Measurements from ENCODE around the gene PITPNC1. TPM values are rescaled to one million over a fixed set of nuclear protein-coding genes. Genes with fewer than 3 reads are reported as not detected.

The PITPNC1 gene
- total RNA-seq, 1 experiment from 2014 or later: 40.1 TPM

- no peak for DNase-seq (ENCODE audit: unreplicated experiment)
- Mint-ChIP-seq H3K4me3 (ENCODE audit: unreplicated experiment) (no peak overlapping the region), H3K4me1 (ENCODE audit: insufficient read depth, unreplicated experiment) (peaks cover 25% of the 10 kb centered on the region), H3K27ac (ENCODE audit: low read depth, unreplicated experiment) (no peak overlapping the region), H3K36me3 (ENCODE audit: insufficient read depth, unreplicated experiment) (no peaks in the 10 kb centered on the region), H3K27me3 (ENCODE audit: insufficient read depth, unreplicated experiment) (no peaks in the 10 kb centered on the region), H3K9me3 (ENCODE audit: unreplicated experiment) (no peaks in the 10 kb centered on the region)
- ChIA-PET CTCF (no interaction called here), POLR2A (interaction anchor here (1.0 kb wide), 1 partner anchor 14 kb away, joined by 3 read pairs; no protein-coding TSS in a partner anchor)
- no peak for TF ChIP-seq CTCF (IDR thresholded peaks at IDR 0.05; ENCODE audit: unreplicated experiment)
- no TSS peak for BruUV-seq (replicated peaks)
- intact Hi-C loops (cut with micrococcal nuclease): no loop called here
Measured at GRCh38 chr17:67435786-67436185, 58.7 kb downstream of the PITPNC1 start.

DNA sequence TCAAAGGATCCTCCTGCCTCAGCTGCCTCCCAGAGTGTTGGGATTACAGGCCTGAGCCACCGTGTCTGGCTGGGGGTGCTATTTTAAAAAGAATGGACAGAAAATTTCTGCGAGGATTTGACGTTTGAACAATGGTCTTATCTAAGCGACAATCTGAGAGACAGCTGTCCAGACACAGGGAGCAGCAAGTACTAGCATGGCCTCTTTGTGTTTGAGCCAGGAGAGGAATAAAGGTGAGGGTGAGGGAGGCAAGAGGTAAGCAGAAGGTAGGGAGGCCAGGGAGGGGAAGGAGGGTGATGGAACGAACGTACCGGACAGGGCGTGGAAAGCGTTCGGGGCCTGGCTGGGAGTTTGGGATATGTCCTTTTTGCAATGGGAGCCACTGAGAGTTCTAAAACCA, 59.2 kb downstream of the PITPNC1 start:
- Mint-ChIP-seq H3K27ac (ENCODE audit: low read depth, unreplicated experiment) (no peak overlapping the region), H3K4me3 (ENCODE audit: unreplicated experiment) (no peak overlapping the region), H3K9me3 (ENCODE audit: unreplicated experiment) (no peaks in the 10 kb centered on the region), H3K4me1 (ENCODE audit: insufficient read depth, unreplicated experiment) (peaks cover 26% of the 10 kb centered on the region), H3K36me3 (ENCODE audit: insufficient read depth, unreplicated experiment) (no peaks in the 10 kb centered on the region), H3K27me3 (ENCODE audit: insufficient read depth, unreplicated experiment) (no peaks in the 10 kb centered on the region)
- ChIA-PET CTCF (interaction anchor here (0.7 kb wide), 1 partner anchor 10 kb away, joined by 3 read pairs; no protein-coding TSS in a partner anchor), POLR2A (interaction anchor here (1.0 kb wide), 1 partner anchor 15 kb away, joined by 3 read pairs; no protein-coding TSS in a partner anchor)
- intact Hi-C loops (cut with micrococcal nuclease): no loop called here
- no peak for TF ChIP-seq CTCF (IDR thresholded peaks at IDR 0.05; ENCODE audit: unreplicated experiment)
- no peak for DNase-seq (ENCODE audit: unreplicated experiment)
- no TSS peak for BruUV-seq (replicated peaks)

DNA sequence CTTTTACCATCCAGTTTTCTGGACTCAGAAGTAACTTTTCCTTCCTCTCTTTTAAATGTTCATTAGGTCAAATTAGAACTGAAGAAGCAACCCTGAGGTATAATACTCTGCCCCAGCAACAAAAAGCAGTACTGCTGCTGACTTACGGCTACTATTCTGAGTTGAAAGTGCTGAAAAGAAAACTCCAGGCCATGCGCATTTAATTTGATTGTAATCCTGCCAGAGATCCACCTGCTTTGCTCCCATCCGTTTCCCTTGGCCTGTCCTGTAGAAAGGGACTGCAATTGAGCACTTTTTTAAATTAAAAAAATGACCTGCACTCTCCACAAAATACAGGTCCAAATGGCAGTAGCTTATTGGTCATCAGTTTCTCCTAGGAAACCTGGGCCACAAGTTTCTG, 61.6 kb downstream of the PITPNC1 start:
- BruUV-seq (replicated peaks): no TSS peak
- Mint-ChIP-seq H3K27me3 (ENCODE audit: insufficient read depth, unreplicated experiment) (no peaks in the 10 kb centered on the region), H3K4me1 (ENCODE audit: insufficient read depth, unreplicated experiment) (peaks cover 21% of the 10 kb centered on the region), H3K36me3 (ENCODE audit: insufficient read depth, unreplicated experiment) (no peaks in the 10 kb centered on the region), H3K4me3 (ENCODE audit: unreplicated experiment) (no peak overlapping the region), H3K9me3 (ENCODE audit: unreplicated experiment) (no peaks in the 10 kb centered on the region), H3K27ac (ENCODE audit: low read depth, unreplicated experiment) (no peak overlapping the region)
- CTCF ChIA-PET: interaction anchor here (0.9 kb wide), 1 partner anchor 51 kb away, joined by 3 read pairs; no protein-coding TSS in a partner anchor
- DNase-seq (ENCODE audit: unreplicated experiment): no peak
- POLR2A ChIA-PET: no interaction called here
- no peak for TF ChIP-seq CTCF (IDR thresholded peaks at IDR 0.05; ENCODE audit: unreplicated experiment)
- intact Hi-C loops (cut with micrococcal nuclease): no loop called here

GRCh38 chr17:67439269-67439668, 62.2 kb downstream of the PITPNC1 start:
- H3K9me3 Mint-ChIP-seq (ENCODE audit: unreplicated experiment): no peaks in the 10 kb centered on the region
- no TSS peak for BruUV-seq (replicated peaks)
- H3K4me3 Mint-ChIP-seq (ENCODE audit: unreplicated experiment): no peak overlapping the region
- H3K4me1 Mint-ChIP-seq (ENCODE audit: insufficient read depth, unreplicated experiment): peaks cover 19% of the 10 kb centered on the region
- no peak overlapping the region for H3K27ac Mint-ChIP-seq (ENCODE audit: low read depth, unreplicated experiment)
- ChIA-PET CTCF (no interaction called here), POLR2A (no interaction called here)
- H3K27me3 Mint-ChIP-seq (ENCODE audit: insufficient read depth, unreplicated experiment): no peaks in the 10 kb centered on the region
- intact Hi-C loops (cut with micrococcal nuclease): no loop called here
- no peak for DNase-seq (ENCODE audit: unreplicated experiment)
- H3K36me3 Mint-ChIP-seq (ENCODE audit: insufficient read depth, unreplicated experiment): no peaks in the 10 kb centered on the region
- TF ChIP-seq CTCF (IDR thresholded peaks at IDR 0.05; ENCODE audit: unreplicated experiment): no peak

Measured in MCF 10A (cell line).